ENCODE data around the gene HTRA3. TPM values are rescaled to one million over a fixed set of nuclear protein-coding genes. Genes with fewer than 3 reads are reported as not detected.

HTRA3 gene
- total RNA-seq, 1 donor from 2014 or later: 35.2 TPM

DNA sequence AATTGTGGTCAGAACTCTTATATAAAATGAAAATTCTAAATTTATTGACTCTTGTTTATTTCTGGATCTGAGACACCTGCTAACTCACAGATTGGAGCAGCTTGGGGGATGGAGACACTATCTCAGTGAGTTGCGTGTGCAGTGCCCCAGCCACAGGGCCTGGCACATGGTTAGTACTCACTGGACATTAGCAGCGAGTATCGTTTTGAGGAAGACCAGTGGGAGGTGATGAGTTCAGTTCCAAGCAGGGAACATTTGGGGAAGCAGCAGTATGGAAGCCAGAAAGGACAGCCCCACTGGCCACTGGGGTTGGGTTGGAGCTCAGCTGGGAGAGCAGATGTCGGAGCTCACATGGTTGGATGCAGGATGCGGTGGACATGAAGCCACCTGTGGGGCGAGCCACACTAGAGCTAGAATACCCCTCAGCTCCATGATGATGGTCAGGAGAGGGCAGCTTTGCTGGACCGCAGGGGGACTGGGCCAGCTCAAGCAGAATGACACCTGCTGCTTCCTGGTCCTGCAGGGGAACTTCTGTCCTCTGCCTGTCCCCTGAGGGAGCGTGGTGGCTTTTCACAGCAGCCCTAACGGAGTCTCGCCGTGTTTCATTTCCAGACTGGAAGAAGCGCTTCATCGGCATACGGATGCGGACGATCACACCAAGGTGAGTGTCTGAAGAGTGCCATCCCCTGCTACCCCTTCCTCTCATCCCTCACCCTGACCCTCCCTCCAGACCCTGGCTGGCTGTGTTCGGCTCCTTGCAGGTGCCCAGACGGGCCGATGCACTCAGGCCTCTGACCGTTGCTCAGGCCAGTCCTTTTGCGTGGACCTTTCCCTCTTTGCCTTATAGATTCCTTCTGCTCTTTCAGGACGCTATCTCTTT, 32.5 kb downstream of the HTRA3 start:
- Histone ChIP-seq H3K4me3 (ENCODE audit: insufficient read depth, low read depth, low read length) (no peak overlapping the region), H2AFZ (ENCODE audit: low read depth, low read length) (no peak overlapping the region), H3K79me2 (ENCODE audit: insufficient read depth, low read length) (no peaks in the 10 kb centered on the region), H3K4me2 (ENCODE audit: low read length) (no peak overlapping the region), H3K9me3 (ENCODE audit: insufficient read depth, low read depth, low read length) (no peaks in the 10 kb centered on the region), H3K4me1 (ENCODE audit: insufficient read depth, low read length) (peaks cover 9% of the 10 kb centered on the region), H3K36me3 (ENCODE audit: insufficient read depth, low read length) (no peaks in the 10 kb centered on the region), H4K20me1 (ENCODE audit: insufficient read depth, low read length) (no peaks in the 10 kb centered on the region), H3K27me3 (ENCODE audit: insufficient read depth, low read length) (no peaks in the 10 kb centered on the region), H3K27ac (ENCODE audit: low read depth, low read length) (no peak overlapping the region), H3K9ac (ENCODE audit: low read length) (no peak overlapping the region)
- Mint-ChIP-seq H3K9me3 (ENCODE audit: unreplicated experiment) (peaks cover 25% of the 10 kb centered on the region), H3K27ac (ENCODE audit: unreplicated experiment) (no peak overlapping the region), H3K27me3 (ENCODE audit: low read depth, unreplicated experiment) (peaks cover 4% of the 10 kb centered on the region), H3K4me3 (ENCODE audit: unreplicated experiment) (no peak overlapping the region), H3K4me1 (ENCODE audit: low read depth, unreplicated experiment) (peaks cover 6% of the 10 kb centered on the region), H3K36me3 (ENCODE audit: low read depth, unreplicated experiment) (peaks cover 15% of the 10 kb centered on the region)
- no peak for TF ChIP-seq EZH2 (IDR thresholded peaks at IDR 0.05; ENCODE audit: insufficient read depth, low read length)
- TF ChIP-seq, protein P1, sequence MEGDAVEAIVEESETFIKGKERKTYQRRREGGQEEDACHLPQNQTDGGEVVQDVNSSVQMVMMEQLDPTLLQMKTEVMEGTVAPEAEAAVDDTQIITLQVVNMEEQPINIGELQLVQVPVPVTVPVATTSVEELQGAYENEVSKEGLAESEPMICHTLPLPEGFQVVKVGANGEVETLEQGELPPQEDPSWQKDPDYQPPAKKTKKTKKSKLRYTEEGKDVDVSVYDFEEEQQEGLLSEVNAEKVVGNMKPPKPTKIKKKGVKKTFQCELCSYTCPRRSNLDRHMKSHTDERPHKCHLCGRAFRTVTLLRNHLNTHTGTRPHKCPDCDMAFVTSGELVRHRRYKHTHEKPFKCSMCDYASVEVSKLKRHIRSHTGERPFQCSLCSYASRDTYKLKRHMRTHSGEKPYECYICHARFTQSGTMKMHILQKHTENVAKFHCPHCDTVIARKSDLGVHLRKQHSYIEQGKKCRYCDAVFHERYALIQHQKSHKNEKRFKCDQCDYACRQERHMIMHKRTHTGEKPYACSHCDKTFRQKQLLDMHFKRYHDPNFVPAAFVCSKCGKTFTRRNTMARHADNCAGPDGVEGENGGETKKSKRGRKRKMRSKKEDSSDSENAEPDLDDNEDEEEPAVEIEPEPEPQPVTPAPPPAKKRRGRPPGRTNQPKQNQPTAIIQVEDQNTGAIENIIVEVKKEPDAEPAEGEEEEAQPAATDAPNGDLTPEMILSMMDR (IDR thresholded peaks at IDR 0.05; ENCODE audit: insufficient read depth, low read depth, low read length): no peak
- no peak for FAIRE-seq
- DNase-seq (ENCODE audit: low read depth): no peak

DNA sequence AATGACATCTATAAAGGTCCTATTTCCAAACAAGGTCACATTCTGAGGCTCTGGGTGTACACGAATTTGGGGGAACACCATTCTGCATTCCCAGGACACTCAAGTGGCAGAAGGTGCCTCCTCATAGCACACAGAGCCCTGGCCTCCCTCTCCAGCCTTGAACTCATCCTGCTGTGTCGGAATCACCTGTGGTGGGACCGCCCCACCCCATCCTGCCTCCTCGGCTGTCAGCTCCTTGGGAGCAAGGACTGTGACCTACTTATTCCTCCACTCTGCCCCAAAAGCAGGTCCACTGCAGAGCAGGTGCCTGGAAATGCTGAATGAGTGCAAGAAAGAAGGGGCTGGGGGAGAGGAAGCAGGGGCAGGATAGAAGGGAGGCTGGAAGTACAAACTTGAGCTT, 33.5 kb downstream of the HTRA3 start:
- H3K27ac Mint-ChIP-seq (ENCODE audit: unreplicated experiment): peak overlapping the region; percentile 71

More for the DNA sequence above, 33.5 kb downstream of the HTRA3 start:
- Histone ChIP-seq H3K4me1 (ENCODE audit: insufficient read depth, low read length) (peaks cover 9% of the 10 kb centered on the region), H3K27me3 (ENCODE audit: insufficient read depth, low read length) (no peaks in the 10 kb centered on the region), H3K27ac (ENCODE audit: low read depth, low read length) (peak overlapping the region; percentile 20), H3K79me2 (ENCODE audit: insufficient read depth, low read length) (no peaks in the 10 kb centered on the region), H2AFZ (ENCODE audit: low read depth, low read length) (no peak overlapping the region), H3K4me2 (ENCODE audit: low read length) (no peak overlapping the region), H3K36me3 (ENCODE audit: insufficient read depth, low read length) (no peaks in the 10 kb centered on the region), H4K20me1 (ENCODE audit: insufficient read depth, low read length) (no peaks in the 10 kb centered on the region), H3K9ac (ENCODE audit: low read length) (no peak overlapping the region), H3K4me3 (ENCODE audit: insufficient read depth, low read depth, low read length) (no peak overlapping the region), H3K9me3 (ENCODE audit: insufficient read depth, low read depth, low read length) (no peaks in the 10 kb centered on the region)
- FAIRE-seq (no peak), DNase-seq (ENCODE audit: low read depth) (no peak)
- Mint-ChIP-seq H3K4me3 (ENCODE audit: unreplicated experiment) (no peak overlapping the region), H3K27me3 (ENCODE audit: low read depth, unreplicated experiment) (peaks cover 2% of the 10 kb centered on the region), H3K9me3 (ENCODE audit: unreplicated experiment) (peaks cover 25% of the 10 kb centered on the region), H3K4me1 (ENCODE audit: low read depth, unreplicated experiment) (peaks cover 6% of the 10 kb centered on the region), H3K36me3 (ENCODE audit: low read depth, unreplicated experiment) (peaks cover 14% of the 10 kb centered on the region)
- TF ChIP-seq, protein P1 (IDR thresholded peaks at IDR 0.05; ENCODE audit: insufficient read depth, low read depth, low read length): no peak
- no peak for TF ChIP-seq EZH2 (IDR thresholded peaks at IDR 0.05; ENCODE audit: insufficient read depth, low read length)

Measured in astrocyte (in vitro differentiated cells and primary cell).